ENCODE measurements around the gene OR2V1. TPM values are rescaled to one million over a fixed set of nuclear protein-coding genes. Genes with fewer than 3 reads are reported as not detected.

The OR2V1 gene
- total RNA-seq, 1 donor from 2014 or later, result not detected

DNA sequence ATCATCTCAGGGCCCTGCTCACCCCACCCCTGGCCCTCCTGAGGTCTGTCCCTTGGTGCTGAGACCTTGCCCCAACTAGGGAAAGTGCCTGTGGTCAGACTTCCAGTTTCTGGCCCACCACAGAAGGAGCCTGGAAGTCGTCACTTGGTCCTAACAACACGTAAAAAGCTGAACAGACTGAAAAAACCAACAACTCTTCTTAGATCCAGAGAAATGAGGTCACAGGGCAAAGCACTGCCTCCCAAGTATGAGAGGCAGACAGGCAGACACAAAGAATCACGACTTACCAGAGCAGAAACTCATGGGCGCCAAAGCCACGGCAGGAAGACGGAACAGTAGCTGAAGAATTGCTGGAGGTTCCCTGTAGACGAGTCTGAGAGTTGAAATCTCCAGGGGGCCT lies 38.5 kb downstream of the OR2V1 start:
- DNase-seq (no peak), ATAC-seq (ENCODE audit: poor library complexity) (no peak)
- intact Hi-C loops (cut with DNase I), result no loop called here

- DNase-seq, result no peak
- intact Hi-C loops (cut with DNase I), result no loop called here
- no peak for ATAC-seq (ENCODE audit: poor library complexity)
These were observed 42.7 kb downstream of the OR2V1 start for GRCh38 chr5:181088289-181088688.

GRCh38 chr5:181087309-181087708 lies 43.7 kb downstream of the OR2V1 start:
- DNase-seq (no peak), ATAC-seq (ENCODE audit: poor library complexity) (no peak)
- intact Hi-C loops (cut with DNase I), result no loop called here

GRCh38 chr5:181086884-181087205 lies 44.1 kb downstream of the OR2V1 start:
- no peak for ATAC-seq (ENCODE audit: poor library complexity)

GRCh38 chr5:181086026-181086883 lies 44.7 kb downstream of the OR2V1 start:
- ATAC-seq (ENCODE audit: poor library complexity) (no peak), DNase-seq (no peak)
- intact Hi-C loops (cut with DNase I), result no loop called here

More at GRCh38 chr5:181086884-181087205, 44.1 kb downstream of the OR2V1 start:
- DNase-seq, result no peak
- intact Hi-C loops (cut with DNase I), result no loop called here

GRCh38 chr5:181084621-181085195 lies 46.3 kb downstream of the OR2V1 start:
- DNase-seq, result no peak
- intact Hi-C loops (cut with DNase I), result no loop called here
- ATAC-seq (ENCODE audit: poor library complexity), result no peak

- ATAC-seq (ENCODE audit: poor library complexity) (no peak), DNase-seq (no peak)
- intact Hi-C loops (cut with DNase I), result no loop called here
These were observed 49.0 kb downstream of the OR2V1 start for GRCh38 chr5:181081989-181082388.

GRCh38 chr5:181076920-181077319 lies 54.0 kb downstream of the OR2V1 start:
- no peak for ATAC-seq (ENCODE audit: poor library complexity)
- no peak for DNase-seq
- intact Hi-C loops (cut with DNase I), result no loop called here

Other genes with a start within 250 kb of the OR2V1 start
- not detected for gene BTNL8, start 232.0 kb downstream of the OR2V1 start, total RNA-seq
- gene BTNL3, start 142.3 kb downstream of the OR2V1 start, total RNA-seq, result not detected
- gene BTNL9, start 90.9 kb downstream of the OR2V1 start, total RNA-seq, result 38.9 TPM
- not detected for gene OR2V2, start 16.4 kb upstream of the OR2V1 start, total RNA-seq
- 10.8 TPM for gene TRIM7, start 74.0 kb upstream of the OR2V1 start, total RNA-seq
- 20.7 TPM for gene TRIM41, start 92.1 kb upstream of the OR2V1 start, total RNA-seq
- 577 TPM for gene RACK1, start 112.7 kb upstream of the OR2V1 start, total RNA-seq
- 9.3 TPM for gene TRIM52, start 130.0 kb upstream of the OR2V1 start, total RNA-seq
- not detected for gene OR4F3, start 236.1 kb upstream of the OR2V1 start, total RNA-seq